GM12873 (cell line): ENCODE data around the gene KRT34.
"Not testable (repeated sequence)": the region's sequence is repeated elsewhere in the genome, so short reads cannot be mapped to it uniquely, and the experiment has no call there.

Source experiments
- CTCF ChIP-seq: IDR thresholded peaks from 2 replicates; pipeline ENCODE4 v1.5.1; 2012; ENCODE audit warnings: low read depth, mild to moderate bottlenecking, moderate library complexity, low read length, control low read depth; ENCODE audit not compliant: insufficient read depth; ENCODE audit errors: missing control alignments

KRT34 gene

GRCh38 chr17:41354536-41354935 is 27.6 kb downstream of the KRT34 start:
- TF ChIP-seq CTCF, result no peak

GRCh38 chr17:41352597-41353366 is 29.3 kb downstream of the KRT34 start:
- no peak for TF ChIP-seq CTCF

- no peak for TF ChIP-seq CTCF
These were observed 30.9 kb downstream of the KRT34 start for GRCh38 chr17:41351177-41351576.

- not testable (repeated sequence) for TF ChIP-seq CTCF
These were observed 31.7 kb downstream of the KRT34 start, which contains the start of gene KRT33A for GRCh38 chr17:41350381-41350878. Gene KRT33A (minus strand): TSS chr17:41350828. CDS start chr17:41350767, 61 bp downstream.

GRCh38 chr17:41347869-41348760 is 34.0 kb downstream of the KRT34 start:
- no peak for TF ChIP-seq CTCF

GRCh38 chr17:41345992-41346391 is 36.1 kb downstream of the KRT34 start:
- TF ChIP-seq CTCF, result no peak

GRCh38 chr17:41343029-41343428 is 39.1 kb downstream of the KRT34 start:
- TF ChIP-seq CTCF, result no peak
